ENCODE results near the gene FAM168A.

Gene FAM168A

GRCh38 chr11:73380897-73381410, 217.0 kb downstream of the FAM168A start:
- Histone ChIP-seq H3K36me3 (peaks cover 32% of the 10 kb centered on the region), H3K27me3 (ENCODE audit: insufficient read depth, low read depth, severe bottlenecking) (no peaks in the 10 kb centered on the region), H3K9me3 (ENCODE audit: severe bottlenecking) (no peaks in the 10 kb centered on the region), H3K27ac (no peak overlapping the region), H3K4me3 (ENCODE audit: low read depth, low read length) (no peak overlapping the region)
- no peak for TF ChIP-seq CTCF (IDR thresholded peaks at IDR 0.05; ENCODE audit: low read depth, low read length)
- DNase-seq: no peak

- no peak for DNase-seq
- H3K9me3 ChIP-seq (ENCODE audit: severe bottlenecking): no peaks in the 10 kb centered on the region
- no peak for TF ChIP-seq CTCF (IDR thresholded peaks at IDR 0.05; ENCODE audit: low read depth, low read length)
- no peak overlapping the region for H3K4me3 ChIP-seq (ENCODE audit: low read depth, low read length)
- H3K27me3 ChIP-seq (ENCODE audit: insufficient read depth, low read depth, severe bottlenecking): no peaks in the 10 kb centered on the region
- H3K36me3 ChIP-seq: peaks cover 32% of the 10 kb centered on the region
- H3K27ac ChIP-seq: no peak overlapping the region
Measured at GRCh38 chr11:73380331-73380730, 217.6 kb downstream of the FAM168A start.

DNA sequence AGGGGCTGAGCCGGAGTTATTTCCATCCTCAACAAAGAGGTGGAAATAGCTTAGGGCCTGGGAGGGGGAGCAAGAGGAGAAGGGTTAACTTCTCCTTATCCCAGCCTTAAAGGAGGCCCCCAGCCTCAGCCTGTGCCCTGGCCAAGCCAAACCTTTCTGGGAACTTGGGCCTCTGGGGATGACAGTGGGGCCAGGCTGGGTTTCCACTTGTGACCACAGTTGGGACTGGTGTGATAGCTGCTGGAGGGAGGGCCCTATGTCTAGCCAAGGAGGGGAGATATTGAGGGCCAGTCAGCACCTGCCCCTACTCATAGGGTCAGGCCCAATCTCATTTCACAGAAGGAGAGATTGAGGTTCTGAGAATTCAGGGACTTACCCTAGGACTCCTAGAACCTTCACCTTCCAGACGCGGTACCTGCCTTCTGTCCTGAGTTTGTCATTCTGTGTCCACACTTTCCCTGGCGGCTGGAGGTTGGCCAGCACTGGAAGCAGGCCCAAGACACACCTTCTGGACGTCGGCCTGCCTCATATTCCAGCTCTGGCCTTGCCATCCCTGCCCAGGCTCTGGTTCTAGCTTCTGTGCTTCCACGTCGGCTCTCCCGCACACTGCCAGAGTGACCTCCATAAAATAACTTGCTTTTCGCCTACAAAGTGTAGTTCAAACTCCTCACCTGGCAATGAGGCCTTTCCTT, 218.6 kb downstream of the FAM168A start:
- no peak for TF ChIP-seq CTCF (IDR thresholded peaks at IDR 0.05; ENCODE audit: low read depth, low read length)
- DNase-seq: no peak
- H3K9me3 ChIP-seq (ENCODE audit: severe bottlenecking): no peaks in the 10 kb centered on the region
- peaks cover 32% of the 10 kb centered on the region for H3K36me3 ChIP-seq
- H3K27me3 ChIP-seq (ENCODE audit: insufficient read depth, low read depth, severe bottlenecking): no peaks in the 10 kb centered on the region
- no peak overlapping the region for H3K27ac ChIP-seq
- no peak overlapping the region for H3K4me3 ChIP-seq (ENCODE audit: low read depth, low read length)

DNA sequence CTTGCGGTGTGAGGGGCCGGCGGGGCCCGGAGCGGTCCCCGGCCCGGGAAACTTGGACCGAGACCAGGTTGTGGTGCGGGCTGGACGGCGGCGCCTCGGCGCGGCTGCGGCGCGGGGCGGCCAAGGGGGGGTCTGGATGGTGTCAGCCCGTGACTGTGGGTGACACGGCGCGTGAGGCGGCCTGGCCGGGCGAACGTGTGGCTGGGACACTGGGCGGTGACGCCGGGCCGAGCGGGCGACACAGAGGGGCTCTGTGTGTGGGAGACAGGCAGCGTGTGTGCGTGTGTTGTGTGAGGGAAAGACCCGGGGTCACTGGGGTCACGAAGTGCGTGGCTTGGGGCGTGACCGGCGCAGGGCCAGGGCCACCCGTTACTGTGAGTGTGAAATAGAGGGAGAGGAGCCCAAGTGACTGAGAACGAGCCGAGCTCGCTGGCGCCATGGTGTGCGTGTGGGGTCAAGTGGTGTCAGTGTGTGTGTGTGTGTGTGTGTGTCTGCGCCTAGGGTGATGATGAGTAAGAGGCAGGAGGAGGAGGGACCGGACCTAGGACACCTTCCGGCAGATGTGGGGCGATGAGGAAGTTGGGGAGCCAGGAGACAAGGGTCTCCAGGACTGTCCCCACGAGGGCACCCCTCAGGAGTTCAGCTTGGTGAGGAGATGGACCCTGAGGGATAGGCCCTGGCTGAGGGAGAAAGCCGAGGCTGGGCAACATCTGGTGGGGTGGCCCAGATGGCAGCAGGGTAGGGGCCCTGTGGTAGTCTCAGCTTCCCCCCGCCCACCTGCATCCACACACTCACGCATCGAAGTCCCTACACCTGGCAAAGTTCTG, 220.9 kb downstream of the FAM168A start:
- TF ChIP-seq CTCF (IDR thresholded peaks at IDR 0.05; ENCODE audit: low read depth, low read length): no peak
- H3K4me3 ChIP-seq (ENCODE audit: low read depth, low read length): peak overlapping the region; percentile 76
- H3K9me3 ChIP-seq (ENCODE audit: severe bottlenecking): no peaks in the 10 kb centered on the region
- H3K27ac ChIP-seq: peak overlapping the region; percentile 89
- DNase-seq: peak; percentile 44
- H3K27me3 ChIP-seq (ENCODE audit: insufficient read depth, low read depth, severe bottlenecking): no peaks in the 10 kb centered on the region
- H3K36me3 ChIP-seq: peaks cover 17% of the 10 kb centered on the region

- peak within 1 kb of the TSS; percentile 89 for H3K27ac ChIP-seq
- H3K36me3 ChIP-seq: peaks cover 14% of the 10 kb centered on the region
- peak within 1 kb of the TSS; percentile 76 for H3K4me3 ChIP-seq (ENCODE audit: low read depth, low read length)
- H3K27me3 ChIP-seq (ENCODE audit: insufficient read depth, low read depth, severe bottlenecking): no peaks in the 10 kb centered on the region
- DNase-seq: peak; percentile 87
- TF ChIP-seq CTCF (IDR thresholded peaks at IDR 0.05; ENCODE audit: low read depth, low read length): peak; percentile 85
- no peaks in the 10 kb centered on the region for H3K9me3 ChIP-seq (ENCODE audit: severe bottlenecking)
Measured at GRCh38 chr11:73376160-73376802, 221.6 kb downstream of the FAM168A start, which contains the start of gene RELT. TSS of gene RELT (plus strand) at chr11:73376399. CDS start at chr11:73389137, 12,738 bp downstream.
